CD4-positive, alpha-beta T cell treated with Interleukin-15 for 4 hours (primary cell): ENCODE data around the gene CACNA1C.

Source experiments
- DNase-seq: peaks from one replicate; pipeline ENCODE4 v3.0.0-alpha.2; 2020; ENCODE audit warnings: low spot score

CACNA1C gene

GRCh38 chr12:2593045-2593444 lies 540.3 kb downstream of the CACNA1C start:
- DNase-seq: no peak

GRCh38 chr12:2596441-2596840 lies 543.7 kb downstream of the CACNA1C start:
- no peak for DNase-seq

- DNase-seq: no peak
Measured at GRCh38 chr12:2605301-2605700, 552.5 kb downstream of the CACNA1C start.

GRCh38 chr12:2606186-2606910 lies 553.6 kb downstream of the CACNA1C start:
- no peak for DNase-seq

- DNase-seq: no peak
Measured at GRCh38 chr12:2607881-2608607, 555.3 kb downstream of the CACNA1C start.

GRCh38 chr12:2608608-2608945 lies 555.8 kb downstream of the CACNA1C start:
- no peak for DNase-seq

- no peak for DNase-seq
Measured at GRCh38 chr12:2609020-2609419, 556.2 kb downstream of the CACNA1C start.

- no peak for DNase-seq
Measured at GRCh38 chr12:2610358-2610757, 557.6 kb downstream of the CACNA1C start.

GRCh38 chr12:2613326-2614073 lies 560.7 kb downstream of the CACNA1C start:
- no peak for DNase-seq

GRCh38 chr12:2614341-2614740 lies 561.6 kb downstream of the CACNA1C start:
- DNase-seq: no peak

- DNase-seq: no peak
Measured at GRCh38 chr12:2615665-2616402, 563.0 kb downstream of the CACNA1C start.

- DNase-seq: no peak
Measured at GRCh38 chr12:2616763-2617162, 564.0 kb downstream of the CACNA1C start.

GRCh38 chr12:2617365-2617764 lies 564.6 kb downstream of the CACNA1C start:
- DNase-seq: no peak

GRCh38 chr12:2618291-2618995 lies 565.7 kb downstream of the CACNA1C start:
- DNase-seq: no peak

GRCh38 chr12:2619136-2619535 lies 566.3 kb downstream of the CACNA1C start:
- DNase-seq: no peak

- DNase-seq: no peak
Measured at GRCh38 chr12:2622460-2622859, 569.7 kb downstream of the CACNA1C start.

- DNase-seq: no peak
Measured at GRCh38 chr12:2623472-2623871, 570.7 kb downstream of the CACNA1C start.

GRCh38 chr12:2624543-2625288 lies 571.9 kb downstream of the CACNA1C start:
- DNase-seq: no peak

- DNase-seq: no peak
Measured at GRCh38 chr12:2625289-2625612, 572.5 kb downstream of the CACNA1C start.

GRCh38 chr12:2627076-2627834 lies 574.5 kb downstream of the CACNA1C start:
- no peak for DNase-seq
